Neural progenitor cell (in vitro differentiated cells): ENCODE measurements around the gene BRSK2. TPM values are rescaled to one million over a fixed set of nuclear protein-coding genes. Genes with fewer than 3 reads are reported as not detected.

Source experiments
- DNase-seq: peaks from one replicate; pipeline ENCODE4 v3.0.0-alpha.2; 2016; ENCODE audit warnings: low spot score
- H2AFZ ChIP-seq: fragments of 200-600 bp; sonication (generic); replicated peaks from 2 replicates; pipeline ENCODE4 v1.6.1; 2016; ENCODE audit warnings: antibody characterized with exemption
- H3F3A ChIP-seq: fragments of 200-600 bp; sonication (generic); 2 replicates; pipeline ENCODE4 v1.6.1; 2016; ENCODE audit warnings: antibody characterized with exemption, low read depth
- H3K27ac ChIP-seq: fragments of 200-600 bp; sonication (generic); 2 replicates; pipeline ENCODE4 v1.5.1; 2016; ENCODE audit warnings: mild to moderate bottlenecking
- H3K27me3 ChIP-seq: fragments of 200-600 bp; sonication (generic); 2 replicates; pipeline ENCODE4 v1.6.1; 2016; ENCODE audit warnings: mild to moderate bottlenecking, moderate library complexity
- H3K36me3 ChIP-seq: fragments of 200-600 bp; sonication (generic); 2 replicates; pipeline ENCODE4 v1.5.1; 2016
- H3K4me1 ChIP-seq: fragments of 200-600 bp; sonication (generic); 2 replicates; pipeline ENCODE4 v1.6.1; 2016; ENCODE audit warnings: mixed run types
- H3K4me2 ChIP-seq: fragments of 200-600 bp; sonication (generic); 2 replicates; pipeline ENCODE4 v1.6.1; 2016
- H3K4me3 ChIP-seq: fragments of 200-600 bp; sonication (generic); 2 replicates; pipeline ENCODE4 v1.5.1; 2016
- H3K79me2 ChIP-seq: fragments of 200-600 bp; sonication (generic); 2 replicates; pipeline ENCODE4 v1.6.1; 2016; ENCODE audit warnings: low read depth
- H3K9ac ChIP-seq: fragments of 200-600 bp; sonication (generic); 2 replicates; pipeline ENCODE4 v1.6.1; 2016
- H3K9me3 ChIP-seq: fragments of 200-600 bp; sonication (generic); 2 replicates; pipeline ENCODE4 v1.5.1; 2016; ENCODE audit warnings: low read depth
- H4K20me1 ChIP-seq: fragments of 200-600 bp; sonication (generic); 2 replicates; pipeline ENCODE4 v1.6.1; 2016; ENCODE audit warnings: low read depth
- H3K27ac Mint-ChIP-seq: 3 replicates; pipeline ENCODE4 v1.8.0; 2021; ENCODE audit warnings: mixed read lengths
- H3K27me3 Mint-ChIP-seq: 2 replicates; pipeline ENCODE4 v1.8.0; 2022; ENCODE audit warnings: low read depth, mild to moderate bottlenecking, inconsistent platforms, moderate library complexity, mixed read lengths; ENCODE audit not compliant: insufficient read depth
- H3K36me3 Mint-ChIP-seq: 3 replicates; pipeline ENCODE4 v1.8.0; 2021; ENCODE audit warnings: mixed read lengths
- H3K4me1 Mint-ChIP-seq: 3 replicates; pipeline ENCODE4 v1.8.0; 2021; ENCODE audit warnings: mixed read lengths
- H3K4me3 Mint-ChIP-seq: 3 replicates; pipeline ENCODE4 v1.8.0; 2021; ENCODE audit warnings: mild to moderate bottlenecking, moderate library complexity, mixed read lengths
- H3K9me3 Mint-ChIP-seq: 3 replicates; pipeline ENCODE4 v1.8.0; 2020; ENCODE audit warnings: mixed read lengths
- EZH2 ChIP-seq: fragments of 200-600 bp; sonication (generic); IDR thresholded peaks from 2 replicates; pipeline ENCODE4 v1.6.1; 2017; ENCODE audit warnings: antibody characterized with exemption, mild to moderate bottlenecking, moderate library complexity
- EZH2phosphoT487 ChIP-seq: fragments of 200-600 bp; sonication (generic); IDR thresholded peaks from 2 replicates; pipeline ENCODE4 v1.6.1; 2017; ENCODE audit warnings: antibody characterized with exemption
- total RNA-seq: library from RNA; depleted of rRNA; stranded (reverse); fragments of >200 nt; gene quantifications from 2 replicates; pipeline ENCODE4 v1.2.3, GENCODE V29; 2015; ENCODE audit warnings: low replicate concordance
- TF ChIP-seq, protein P1 (sequence below): fragments of 200-600 bp; sonication (generic); IDR thresholded peaks from 2 replicates; pipeline ENCODE4 v1.5.1; 2017; ENCODE audit warnings: antibody characterized with exemption, mild to moderate bottlenecking

BRSK2 gene
- total RNA-seq, 1 donor from 2014 or later, result 8.2 TPM

DNA sequence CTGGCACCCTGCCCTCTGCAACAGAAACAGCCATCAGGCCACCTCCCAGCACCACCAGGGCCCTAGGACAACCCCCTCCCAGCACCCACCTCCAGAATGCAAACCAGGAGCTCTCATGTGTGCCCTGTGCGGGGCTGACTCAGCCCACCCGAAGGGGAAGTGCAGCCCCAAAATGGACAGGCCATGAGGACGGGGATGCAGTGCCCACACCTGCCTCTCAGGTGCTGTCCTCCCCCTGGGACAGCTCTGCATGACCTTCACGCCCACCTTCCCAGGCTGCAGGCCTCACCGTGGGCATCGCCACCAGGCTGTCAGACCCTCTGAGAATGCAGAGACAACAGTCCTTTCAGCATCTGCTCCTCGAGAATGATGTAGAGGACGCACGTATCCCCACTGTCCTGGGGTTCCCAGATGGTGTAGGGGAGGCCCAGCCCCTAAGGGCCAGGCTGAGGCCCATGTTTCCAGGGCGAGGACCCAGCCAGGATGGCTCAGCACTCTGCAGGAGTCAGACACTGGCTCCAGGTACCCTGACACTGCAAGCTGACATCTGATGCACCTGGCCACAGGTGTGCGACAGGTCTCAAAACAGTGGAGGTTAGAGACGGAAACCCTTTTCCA, 83.4 kb downstream of the BRSK2 start:
- Histone ChIP-seq H3K4me2 (no peak overlapping the region), H3K4me1 (no peaks in the 10 kb centered on the region), H3K9me3 (no peaks in the 10 kb centered on the region), H3K4me3 (no peak overlapping the region), H3K9ac (no peak overlapping the region), H3K36me3 (no peaks in the 10 kb centered on the region), H4K20me1 (no peaks in the 10 kb centered on the region), H3K27me3 (no peaks in the 10 kb centered on the region), H2AFZ (no peak overlapping the region), H3K79me2 (no peaks in the 10 kb centered on the region), H3K27ac (no peak overlapping the region), H3F3A (no peaks in the 10 kb centered on the region)
- no peaks in the 10 kb centered on the region for H3K4me1 Mint-ChIP-seq
- TF ChIP-seq, protein P1, sequence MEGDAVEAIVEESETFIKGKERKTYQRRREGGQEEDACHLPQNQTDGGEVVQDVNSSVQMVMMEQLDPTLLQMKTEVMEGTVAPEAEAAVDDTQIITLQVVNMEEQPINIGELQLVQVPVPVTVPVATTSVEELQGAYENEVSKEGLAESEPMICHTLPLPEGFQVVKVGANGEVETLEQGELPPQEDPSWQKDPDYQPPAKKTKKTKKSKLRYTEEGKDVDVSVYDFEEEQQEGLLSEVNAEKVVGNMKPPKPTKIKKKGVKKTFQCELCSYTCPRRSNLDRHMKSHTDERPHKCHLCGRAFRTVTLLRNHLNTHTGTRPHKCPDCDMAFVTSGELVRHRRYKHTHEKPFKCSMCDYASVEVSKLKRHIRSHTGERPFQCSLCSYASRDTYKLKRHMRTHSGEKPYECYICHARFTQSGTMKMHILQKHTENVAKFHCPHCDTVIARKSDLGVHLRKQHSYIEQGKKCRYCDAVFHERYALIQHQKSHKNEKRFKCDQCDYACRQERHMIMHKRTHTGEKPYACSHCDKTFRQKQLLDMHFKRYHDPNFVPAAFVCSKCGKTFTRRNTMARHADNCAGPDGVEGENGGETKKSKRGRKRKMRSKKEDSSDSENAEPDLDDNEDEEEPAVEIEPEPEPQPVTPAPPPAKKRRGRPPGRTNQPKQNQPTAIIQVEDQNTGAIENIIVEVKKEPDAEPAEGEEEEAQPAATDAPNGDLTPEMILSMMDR, result no peak
- TF ChIP-seq EZH2, result no peak
- TF ChIP-seq EZH2phosphoT487, result no peak
- H3K4me3 Mint-ChIP-seq, result no peak overlapping the region
- no peak for DNase-seq
- peaks cover 4% of the 10 kb centered on the region for H3K36me3 Mint-ChIP-seq
- H3K27ac Mint-ChIP-seq, result no peak overlapping the region
- no peaks in the 10 kb centered on the region for H3K9me3 Mint-ChIP-seq
- H3K27me3 Mint-ChIP-seq, result peaks cover 4% of the 10 kb centered on the region

DNA sequence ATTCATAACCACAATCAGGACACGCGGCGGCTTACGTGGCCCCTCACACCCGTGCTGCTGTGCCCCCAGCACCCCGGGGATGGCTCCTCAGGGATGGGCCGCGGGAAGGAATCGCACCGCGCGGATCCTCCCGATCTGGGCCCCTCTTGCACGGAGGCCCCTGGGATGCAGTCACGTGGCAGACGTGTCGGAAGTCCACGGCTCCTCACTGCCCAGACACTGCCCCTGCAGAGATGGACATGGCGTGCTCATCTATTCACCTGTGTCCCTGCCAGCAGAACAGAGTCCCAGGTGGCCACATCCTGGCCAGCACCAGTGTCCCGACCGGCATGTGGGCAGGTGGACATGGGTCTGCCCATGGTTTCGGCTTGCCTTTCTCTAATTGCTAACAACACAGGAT, 84.1 kb downstream of the BRSK2 start:
- peaks cover 4% of the 10 kb centered on the region for H3K27me3 Mint-ChIP-seq
- no peaks in the 10 kb centered on the region for H3F3A ChIP-seq
- H3K4me3 ChIP-seq, result no peak overlapping the region
- H3K79me2 ChIP-seq, result no peaks in the 10 kb centered on the region
- no peaks in the 10 kb centered on the region for H4K20me1 ChIP-seq
- DNase-seq, result no peak
- TF ChIP-seq EZH2 (no peak), EZH2phosphoT487 (no peak)
- TF ChIP-seq, protein P1, result no peak
- H3K27me3 ChIP-seq, result no peaks in the 10 kb centered on the region
- no peaks in the 10 kb centered on the region for H3K36me3 ChIP-seq
- no peak overlapping the region for H3K9ac ChIP-seq
- H3K36me3 Mint-ChIP-seq, result peaks cover 4% of the 10 kb centered on the region
- H3K4me2 ChIP-seq, result no peak overlapping the region
- no peaks in the 10 kb centered on the region for H3K4me1 Mint-ChIP-seq
- no peaks in the 10 kb centered on the region for H3K4me1 ChIP-seq
- H3K9me3 ChIP-seq, result no peaks in the 10 kb centered on the region
- H3K27ac ChIP-seq, result no peak overlapping the region
- H3K4me3 Mint-ChIP-seq, result no peak overlapping the region
- no peaks in the 10 kb centered on the region for H3K9me3 Mint-ChIP-seq
- H3K27ac Mint-ChIP-seq, result no peak overlapping the region
- no peak overlapping the region for H2AFZ ChIP-seq

DNA sequence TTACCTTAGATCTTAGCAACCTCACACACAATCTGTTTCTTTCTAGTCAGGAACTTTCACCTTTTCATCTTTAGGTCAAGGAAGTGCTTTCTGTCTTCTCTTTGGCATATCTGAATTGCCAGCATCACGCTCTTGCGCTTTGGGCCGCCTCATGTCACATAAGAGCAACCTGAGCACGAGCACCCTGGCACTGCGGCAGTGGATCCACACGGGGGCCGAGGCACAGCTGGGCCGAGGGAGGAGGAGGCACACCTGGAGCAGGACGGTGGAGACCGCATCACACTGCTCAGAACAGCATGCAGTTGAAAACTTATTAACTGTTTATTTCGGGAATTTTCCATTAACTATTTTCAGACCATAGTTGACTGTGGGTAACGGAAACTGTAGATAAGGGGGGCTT, 86.1 kb downstream of the BRSK2 start:
- peaks cover 8% of the 10 kb centered on the region for H3K36me3 Mint-ChIP-seq
- TF ChIP-seq, protein P1, result no peak
- TF ChIP-seq EZH2 (no peak), EZH2phosphoT487 (no peak)

More for the DNA sequence above, 86.1 kb downstream of the BRSK2 start:
- no peak overlapping the region for H2AFZ ChIP-seq
- H3K27me3 Mint-ChIP-seq, result peaks cover 4% of the 10 kb centered on the region
- H3K27ac ChIP-seq, result no peak overlapping the region
- no peaks in the 10 kb centered on the region for H3K9me3 ChIP-seq
- no peaks in the 10 kb centered on the region for H3K36me3 ChIP-seq
- no peak overlapping the region for H3K4me2 ChIP-seq
- H3K79me2 ChIP-seq, result no peaks in the 10 kb centered on the region
- no peak for DNase-seq
- no peaks in the 10 kb centered on the region for H3K27me3 ChIP-seq
- no peak overlapping the region for H3K4me3 Mint-ChIP-seq
- H3K4me3 ChIP-seq, result no peak overlapping the region
- no peaks in the 10 kb centered on the region for H3F3A ChIP-seq
- H3K9ac ChIP-seq, result no peak overlapping the region
- H3K9me3 Mint-ChIP-seq, result no peaks in the 10 kb centered on the region
- H3K4me1 ChIP-seq, result no peaks in the 10 kb centered on the region
- no peaks in the 10 kb centered on the region for H3K4me1 Mint-ChIP-seq
- no peaks in the 10 kb centered on the region for H4K20me1 ChIP-seq
- no peak overlapping the region for H3K27ac Mint-ChIP-seq
